GM19372 (cell line): ENCODE data around the gene PSENEN.
A peak's percentile ranks its signal among the peaks of the same experiment; 100 is the strongest.

Experiments
- ATAC-seq: cut with Tn5 transposase; IDR thresholded peaks from one replicate; pipeline ENCODE4 v1.9.1; 2021; ENCODE audit warnings: mild to moderate bottlenecking, low read depth, moderate library complexity; ENCODE audit not compliant: unreplicated experiment

The PSENEN gene

GRCh38 chr19:35748106-35749020, 2.9 kb downstream of the PSENEN start, which contains the start of gene LIN37:
Gene LIN37, plus strand, starts transcription at chr19:35748576. Its CDS starts 149 bp downstream, at chr19:35748725.
- peak; percentile 67 for ATAC-seq

GRCh38 chr19:35750167-35750566, 4.7 kb downstream of the PSENEN start:
- ATAC-seq: no peak

- ATAC-seq: no peak
These were observed 6.6 kb downstream of the PSENEN start for GRCh38 chr19:35751839-35752745.

- ATAC-seq: no peak
These were observed 7.4 kb downstream of the PSENEN start for GRCh38 chr19:35752746-35753350.

- no peak for ATAC-seq
These were observed 8.4 kb downstream of the PSENEN start for GRCh38 chr19:35753634-35754369.

- no peak for ATAC-seq
These were observed 9.1 kb downstream of the PSENEN start for GRCh38 chr19:35754370-35755130.

- ATAC-seq: no peak
These were observed 9.7 kb downstream of the PSENEN start for GRCh38 chr19:35755131-35755549.

- ATAC-seq: no peak
These were observed 10.3 kb downstream of the PSENEN start for GRCh38 chr19:35755550-35756376.

GRCh38 chr19:35756377-35757230, 11.2 kb downstream of the PSENEN start, which contains the start of gene HSPB6:
Gene HSPB6, minus strand, starts transcription at chr19:35757029. Its CDS starts 21 bp downstream, at chr19:35757008.
- ATAC-seq: no peak

- no peak for ATAC-seq
These were observed 11.8 kb downstream of the PSENEN start for GRCh38 chr19:35757231-35757748.

GRCh38 chr19:35757749-35758608, 12.5 kb downstream of the PSENEN start, which contains the start of gene PROSER3:
Gene PROSER3, plus strand, starts transcription at chr19:35758176. Its CDS starts 40 bp downstream, at chr19:35758216.
- peak; percentile 97 for ATAC-seq

GRCh38 chr19:35759697-35760096, 14.2 kb downstream of the PSENEN start:
- ATAC-seq: no peak

GRCh38 chr19:35760711-35761349, 15.4 kb downstream of the PSENEN start:
- ATAC-seq: no peak

GRCh38 chr19:35764432-35765315, 19.2 kb downstream of the PSENEN start:
- ATAC-seq: no peak
